GM12892 (cell line): ENCODE data around the gene MIER2.

ENCODE experiments used
- POLR2A ChIP-seq: IDR thresholded peaks from 2 replicates; pipeline ENCODE4 v1.6.1; 2011; ENCODE audit warnings: low read depth, low read length, control low read depth
- POLR2AphosphoS5 ChIP-seq: IDR thresholded peaks from 2 replicates; pipeline ENCODE4 v1.6.1; 2011; ENCODE audit warnings: low read depth, low read length, control low read depth

- TF ChIP-seq POLR2AphosphoS5 (no peak), POLR2A (no peak)
Measured at GRCh38 chr19:383922-384798, 39.6 kb upstream of the MIER2 start.
